Measurements from ENCODE around the gene RYR2.

The RYR2 gene

GRCh38 chr1:237672748-237673147 lies 630.8 kb downstream of the RYR2 start:
- H3K36me3 ChIP-seq (ENCODE audit: insufficient read depth, low read length), result no peaks in the 10 kb centered on the region
- H3K27me3 ChIP-seq (ENCODE audit: insufficient read depth, low read length), result no peaks in the 10 kb centered on the region
- no peak overlapping the region for H3K4me2 ChIP-seq (ENCODE audit: low read length)
- H4K20me1 ChIP-seq (ENCODE audit: insufficient read depth, low read length), result no peaks in the 10 kb centered on the region
- H3K4me3 ChIP-seq (ENCODE audit: low read depth, low read length, poor library complexity, severe bottlenecking), result no peak overlapping the region
- H3F3A ChIP-seq (ENCODE audit: insufficient read depth, low read length), result no peaks in the 10 kb centered on the region
- no peaks in the 10 kb centered on the region for H3K4me1 ChIP-seq (ENCODE audit: insufficient read depth, low read length, severe bottlenecking)
- TF ChIP-seq CTCF (IDR thresholded peaks at IDR 0.05; ENCODE audit: low read length) (peak; percentile 53), EZH2 (IDR thresholded peaks at IDR 0.05; ENCODE audit: borderline replicate concordance, low read length) (no peak)
- no peaks in the 10 kb centered on the region for H3K9me3 ChIP-seq (ENCODE audit: low read length)
- H3K9ac ChIP-seq (ENCODE audit: low read length), result no peak overlapping the region
- no peak overlapping the region for H2AFZ ChIP-seq (ENCODE audit: low read length)
- no peak overlapping the region for H3K27ac ChIP-seq (ENCODE audit: low read depth, low read length, poor library complexity, severe bottlenecking)
- no peaks in the 10 kb centered on the region for H3K79me2 ChIP-seq (ENCODE audit: insufficient read depth, low read length)
- no peaks in the 10 kb centered on the region for H3K9me2 ChIP-seq (ENCODE audit: low read depth, low read length)

- Histone ChIP-seq H3K9ac (ENCODE audit: low read length) (no peak overlapping the region), H3K9me3 (ENCODE audit: low read length) (no peaks in the 10 kb centered on the region), H3K36me3 (ENCODE audit: insufficient read depth, low read length) (no peaks in the 10 kb centered on the region), H2AFZ (ENCODE audit: low read length) (no peak overlapping the region), H3K4me2 (ENCODE audit: low read length) (no peak overlapping the region), H3K9me2 (ENCODE audit: low read depth, low read length) (no peaks in the 10 kb centered on the region), H3F3A (ENCODE audit: insufficient read depth, low read length) (no peaks in the 10 kb centered on the region), H4K20me1 (ENCODE audit: insufficient read depth, low read length) (no peaks in the 10 kb centered on the region), H3K4me1 (ENCODE audit: insufficient read depth, low read length, severe bottlenecking) (no peaks in the 10 kb centered on the region), H3K27ac (ENCODE audit: low read depth, low read length, poor library complexity, severe bottlenecking) (no peak overlapping the region), H3K79me2 (ENCODE audit: insufficient read depth, low read length) (no peaks in the 10 kb centered on the region), H3K4me3 (ENCODE audit: low read depth, low read length, poor library complexity, severe bottlenecking) (no peak overlapping the region), H3K27me3 (ENCODE audit: insufficient read depth, low read length) (no peaks in the 10 kb centered on the region)
- TF ChIP-seq EZH2 (IDR thresholded peaks at IDR 0.05; ENCODE audit: borderline replicate concordance, low read length) (no peak), CTCF (IDR thresholded peaks at IDR 0.05; ENCODE audit: low read length) (no peak)
These were observed 631.6 kb downstream of the RYR2 start for GRCh38 chr1:237673631-237674030.

- no peaks in the 10 kb centered on the region for H3K79me2 ChIP-seq (ENCODE audit: insufficient read depth, low read length)
- no peaks in the 10 kb centered on the region for H3K4me1 ChIP-seq (ENCODE audit: insufficient read depth, low read length, severe bottlenecking)
- H3K27me3 ChIP-seq (ENCODE audit: insufficient read depth, low read length), result no peaks in the 10 kb centered on the region
- H3K27ac ChIP-seq (ENCODE audit: low read depth, low read length, poor library complexity, severe bottlenecking), result no peak overlapping the region
- H3K9me3 ChIP-seq (ENCODE audit: low read length), result no peaks in the 10 kb centered on the region
- no peaks in the 10 kb centered on the region for H3K9me2 ChIP-seq (ENCODE audit: low read depth, low read length)
- H4K20me1 ChIP-seq (ENCODE audit: insufficient read depth, low read length), result no peaks in the 10 kb centered on the region
- no peak overlapping the region for H3K4me3 ChIP-seq (ENCODE audit: low read depth, low read length, poor library complexity, severe bottlenecking)
- H3K4me2 ChIP-seq (ENCODE audit: low read length), result no peak overlapping the region
- H3F3A ChIP-seq (ENCODE audit: insufficient read depth, low read length), result no peaks in the 10 kb centered on the region
- TF ChIP-seq CTCF (IDR thresholded peaks at IDR 0.05; ENCODE audit: low read length), result no peak
- no peak for TF ChIP-seq EZH2 (IDR thresholded peaks at IDR 0.05; ENCODE audit: borderline replicate concordance, low read length)
- no peak overlapping the region; the same call in 1 of the 2 replicates for H2AFZ ChIP-seq (ENCODE audit: low read length)
- no peak overlapping the region for H3K9ac ChIP-seq (ENCODE audit: low read length)
- H3K36me3 ChIP-seq (ENCODE audit: insufficient read depth, low read length), result no peaks in the 10 kb centered on the region
These were observed 636.0 kb downstream of the RYR2 start for GRCh38 chr1:237677979-237678378.
